Stimulated activated CD8-positive, alpha-beta memory T cell treated with anti-CD3 and anti-CD28 coated beads, Interleukin-15, amount 100 ng/mL, for 24 hours (primary cell): ENCODE results near the gene KCND2.

Experiments used
- DNase-seq: peaks from one replicate; pipeline ENCODE4 v3.0.0-alpha.2; 2020; ENCODE audit warnings: low read depth

The KCND2 gene

DNA sequence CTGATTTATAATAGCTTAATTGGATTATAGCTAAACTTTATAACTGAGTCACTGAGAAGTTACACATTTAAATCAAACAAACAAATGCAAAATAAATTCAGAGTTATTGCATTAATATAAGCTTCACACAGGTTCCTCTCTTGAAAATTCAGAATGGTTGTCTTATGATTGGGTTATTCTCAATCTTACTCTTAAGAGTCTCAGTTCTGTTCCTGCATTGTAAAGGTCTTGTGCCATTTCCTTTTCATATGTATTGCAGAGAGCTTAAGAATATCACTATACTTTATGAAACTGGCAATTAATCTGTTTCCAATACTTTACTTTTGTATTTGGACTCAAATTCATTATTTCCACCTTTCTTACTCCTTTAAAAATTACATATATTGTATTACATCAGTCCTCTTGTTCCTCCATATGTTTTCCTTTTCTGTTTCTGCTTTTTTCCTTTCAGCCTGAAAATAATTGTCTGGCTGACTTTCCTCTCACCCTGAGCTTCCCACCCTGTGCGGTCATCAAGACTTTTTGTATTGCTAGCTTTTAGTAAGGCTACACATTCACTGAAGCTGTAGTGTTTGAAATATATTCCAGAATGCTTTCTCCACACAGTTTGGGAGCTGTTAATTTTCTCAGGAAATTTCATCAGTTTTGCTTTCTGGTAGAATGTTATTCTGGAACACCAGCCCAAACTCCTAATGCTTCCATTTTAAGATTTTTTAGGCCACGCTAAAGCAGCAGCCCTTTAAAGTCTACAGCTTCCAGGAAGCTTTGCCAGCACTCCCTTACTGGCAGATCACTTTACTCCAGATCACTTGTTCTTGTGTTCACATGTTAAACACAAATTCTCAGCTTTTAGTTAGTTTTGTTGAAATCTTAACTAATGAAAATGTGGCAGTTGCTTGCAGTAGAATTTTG is 139.4 kb downstream of the KCND2 start:
- DNase-seq, result no peak

DNA sequence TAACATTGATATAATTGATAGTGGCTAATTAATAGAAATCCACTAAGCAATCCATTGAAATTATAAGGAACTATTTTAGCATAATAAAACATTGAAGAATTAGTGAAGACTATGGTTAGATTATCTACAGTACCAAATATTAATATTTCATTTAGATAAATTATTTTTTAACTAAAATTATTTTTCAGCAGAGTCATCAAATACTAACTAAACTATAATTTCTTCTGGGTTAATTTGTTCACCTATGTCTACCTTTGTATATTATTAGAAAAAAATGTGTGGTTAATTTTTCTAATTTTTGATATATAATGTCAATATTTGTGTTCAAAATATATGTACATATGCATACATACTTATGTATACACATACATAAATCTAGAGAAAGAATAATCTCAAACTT is 140.2 kb downstream of the KCND2 start:
- DNase-seq, result no peak

GRCh38 chr7:120417244-120417979 is 144.4 kb downstream of the KCND2 start:
- DNase-seq, result no peak

GRCh38 chr7:120421151-120421651 is 148.2 kb downstream of the KCND2 start:
- DNase-seq, result no peak

- DNase-seq, result no peak
Observed at GRCh38 chr7:120431016-120431415, 158.0 kb downstream of the KCND2 start.

- no peak for DNase-seq
Observed at GRCh38 chr7:120436487-120437060, 163.6 kb downstream of the KCND2 start.

DNA sequence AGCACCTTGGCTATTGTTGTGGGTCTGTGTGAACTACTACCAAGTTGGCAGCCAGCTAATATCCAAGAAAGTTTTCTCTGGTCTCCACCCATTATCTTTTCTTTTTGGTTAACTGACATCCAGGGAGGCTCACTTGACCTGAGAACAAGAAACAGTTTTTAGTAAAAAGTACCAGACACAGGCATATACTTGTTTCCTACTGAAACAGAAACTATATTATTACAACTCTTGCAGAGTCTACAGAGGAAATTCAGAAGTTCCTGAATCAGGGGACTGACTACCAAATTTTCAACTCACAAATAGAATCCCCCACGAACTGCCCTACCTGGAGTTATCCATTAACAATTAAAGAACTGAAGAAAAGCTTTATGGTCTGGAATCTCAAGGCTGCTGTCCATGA is 168.9 kb downstream of the KCND2 start:
- DNase-seq, result no peak

GRCh38 chr7:120442838-120443237 is 169.9 kb downstream of the KCND2 start:
- DNase-seq, result no peak

GRCh38 chr7:120444650-120445049 is 171.7 kb downstream of the KCND2 start:
- DNase-seq, result no peak

- no peak for DNase-seq
Observed at GRCh38 chr7:120445276-120445675, 172.3 kb downstream of the KCND2 start.

DNA sequence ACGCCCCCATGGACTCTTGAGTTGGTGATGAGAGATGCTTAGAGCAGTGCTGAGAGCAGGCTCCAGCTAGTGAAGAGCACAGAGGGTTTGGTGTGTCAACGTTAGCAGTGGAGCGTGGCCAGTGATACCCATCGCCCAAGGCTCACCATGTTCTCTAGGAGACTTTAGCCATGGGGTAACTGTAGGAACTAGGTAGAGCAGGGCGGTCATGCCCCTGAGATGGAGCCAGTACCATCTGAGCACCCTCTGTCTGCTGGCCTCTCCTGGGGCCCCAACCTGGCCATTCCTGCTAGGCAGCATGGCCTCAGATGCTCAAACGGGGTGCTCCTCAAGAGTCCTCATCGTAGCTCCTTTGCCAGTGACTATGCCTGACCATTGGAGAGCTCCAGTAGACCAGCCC is 179.7 kb downstream of the KCND2 start:
- DNase-seq, result no peak

DNA sequence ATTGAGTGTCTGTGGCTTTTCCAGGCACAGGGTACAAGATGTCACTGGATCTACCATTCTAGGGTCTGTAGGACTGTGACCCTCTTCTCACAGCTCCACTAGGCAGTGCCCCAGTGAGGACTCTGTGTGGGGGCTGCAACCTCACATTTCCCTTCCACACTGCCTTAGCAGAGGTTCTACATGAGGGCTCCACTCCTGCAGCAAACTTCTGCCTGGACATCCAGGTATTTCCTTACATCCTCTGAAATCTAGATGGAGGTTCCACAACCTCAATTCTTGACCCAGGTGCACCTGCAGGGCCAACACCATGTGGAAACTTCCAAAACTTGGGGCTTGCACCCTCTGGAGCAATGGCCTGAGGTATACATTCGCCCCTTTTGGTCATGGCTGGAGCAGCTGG is 183.7 kb downstream of the KCND2 start:
- DNase-seq, result no peak

- DNase-seq, result no peak
Observed at GRCh38 chr7:120460949-120461348, 188.0 kb downstream of the KCND2 start.

DNA sequence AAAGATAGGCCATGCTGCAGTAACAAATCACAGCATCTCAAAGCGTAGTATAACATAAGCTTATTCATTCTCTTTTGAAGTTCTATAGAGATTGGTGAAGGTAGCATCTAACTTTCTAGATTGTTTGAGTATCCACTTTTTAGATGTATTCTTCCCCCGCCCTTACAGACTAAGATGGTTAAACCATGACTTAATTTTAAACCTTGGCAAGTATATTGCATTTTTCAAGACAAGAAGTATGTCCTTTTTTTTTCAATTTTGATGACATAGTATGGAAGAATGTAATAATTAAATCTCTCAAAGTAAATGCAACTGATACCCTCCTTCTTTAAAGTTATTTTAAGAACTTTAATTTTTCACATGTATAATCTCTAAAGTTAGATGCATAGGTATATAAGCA is 190.0 kb downstream of the KCND2 start:
- no peak for DNase-seq

- no peak for DNase-seq
Observed at GRCh38 chr7:120464104-120464503, 191.1 kb downstream of the KCND2 start.

- no peak for DNase-seq
Observed at GRCh38 chr7:120467676-120468075, 194.7 kb downstream of the KCND2 start.

DNA sequence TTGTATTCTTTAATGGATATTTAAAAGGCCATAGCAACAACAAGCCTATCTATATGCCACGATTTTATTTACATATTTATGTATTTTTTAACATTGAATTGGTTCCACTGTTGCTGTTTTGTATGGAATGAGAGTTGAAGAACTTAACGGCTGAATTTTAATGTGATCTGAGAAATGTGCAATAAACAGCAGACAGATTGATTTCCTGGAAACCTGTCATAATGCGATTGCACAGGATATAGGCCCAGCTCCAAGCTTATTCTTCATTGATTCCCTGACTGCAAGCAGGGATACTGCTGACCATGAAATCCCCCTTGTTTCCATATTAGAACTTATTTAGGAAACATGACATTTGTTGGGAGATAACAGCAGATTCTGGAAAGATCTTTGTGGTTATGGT is 195.6 kb downstream of the KCND2 start:
- no peak for DNase-seq

DNA sequence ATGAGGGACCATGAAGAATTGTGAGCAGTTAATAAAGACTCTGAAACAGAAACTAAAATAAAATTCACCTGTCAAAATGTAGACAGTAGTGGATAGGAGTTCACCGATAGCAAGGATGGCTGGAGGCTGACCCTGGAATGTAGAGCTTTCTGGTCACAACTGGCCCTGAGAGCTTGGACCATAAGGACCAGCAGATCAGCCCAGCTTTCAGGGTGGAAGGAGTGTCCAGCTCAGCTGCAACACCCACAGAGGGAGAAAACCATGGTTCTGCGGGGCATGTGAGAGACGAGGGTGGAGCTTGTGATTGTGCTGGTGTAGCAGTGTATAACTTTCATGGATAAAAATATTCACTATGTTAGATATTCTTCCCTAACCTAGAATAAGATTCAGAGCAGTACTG is 199.9 kb downstream of the KCND2 start:
- no peak for DNase-seq

DNA sequence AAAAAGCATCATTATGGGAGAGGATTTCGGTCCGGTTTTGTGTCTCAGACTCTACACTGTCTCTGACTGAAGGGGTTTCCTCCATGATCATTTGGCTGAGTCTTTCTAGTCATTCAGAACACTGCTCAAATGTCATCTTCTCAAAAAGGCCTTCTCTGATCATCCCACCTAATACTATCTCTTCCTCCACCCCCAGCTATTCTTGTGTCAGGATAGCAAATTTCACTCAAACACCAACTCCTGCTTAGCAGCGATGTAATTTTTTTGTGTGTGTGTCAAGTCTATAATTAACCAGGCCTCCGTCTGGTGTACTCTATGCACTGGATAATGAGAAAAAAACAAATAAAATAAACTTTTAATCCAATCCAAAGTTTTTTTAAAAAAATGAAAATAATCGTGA is 200.4 kb downstream of the KCND2 start:
- DNase-seq, result no peak

DNA sequence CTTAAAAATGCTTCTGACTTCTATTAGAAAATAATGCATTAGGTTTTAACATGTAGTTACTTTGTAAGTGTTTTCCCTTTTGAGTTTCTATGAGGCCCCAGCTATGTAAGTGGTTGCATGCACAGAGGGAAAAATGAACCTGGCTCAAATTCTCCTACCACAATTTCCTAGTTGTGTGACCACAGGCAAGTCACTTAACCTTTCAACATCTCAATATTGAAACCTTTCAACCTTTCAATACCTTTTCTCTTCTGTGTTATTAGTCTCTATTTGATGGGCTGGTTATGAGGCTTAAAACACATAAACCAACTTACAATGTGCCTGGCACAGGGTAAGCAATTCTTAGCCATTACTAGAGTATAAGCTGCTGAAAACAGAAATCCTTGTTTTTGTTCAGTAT is 203.0 kb downstream of the KCND2 start:
- no peak for DNase-seq

DNA sequence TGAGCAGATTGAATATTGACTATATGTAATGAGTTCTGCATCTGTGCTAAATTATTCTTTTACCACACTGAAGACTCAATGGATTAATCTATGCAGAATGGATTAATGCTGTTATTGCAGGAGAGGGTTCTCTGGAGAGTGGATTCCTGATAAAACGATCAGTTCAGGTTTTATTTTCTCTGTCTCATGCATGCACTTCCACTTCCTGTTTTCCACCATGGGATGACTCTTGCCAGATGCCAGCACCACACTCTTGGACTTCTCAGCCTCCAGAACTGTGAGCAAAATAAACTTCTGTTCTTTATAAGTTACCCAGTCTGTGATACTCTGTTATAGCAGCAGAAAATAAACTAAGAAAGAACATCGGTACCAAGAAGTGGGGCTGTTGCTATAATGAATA is 207.5 kb downstream of the KCND2 start:
- no peak for DNase-seq

GRCh38 chr7:120480930-120481329 is 208.0 kb downstream of the KCND2 start:
- DNase-seq, result no peak

DNA sequence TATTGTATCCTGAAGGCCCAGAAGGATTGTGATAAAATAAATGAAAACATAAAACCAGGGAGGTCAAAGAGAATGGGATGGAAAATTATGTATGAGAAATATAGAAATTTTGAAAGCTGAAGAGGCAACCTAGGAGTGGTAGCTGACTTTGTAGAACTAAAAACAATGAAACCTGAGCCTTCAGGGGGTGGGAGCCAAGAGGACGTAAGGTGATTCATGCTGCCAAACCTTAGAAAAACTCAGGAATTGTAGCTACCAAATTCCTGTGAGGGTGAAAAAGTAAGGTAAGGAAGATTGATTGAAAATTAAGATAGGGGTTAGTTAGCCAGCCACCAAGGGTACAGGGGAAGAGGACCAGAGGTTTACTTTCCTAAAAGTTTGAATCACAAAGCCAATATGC is 213.2 kb downstream of the KCND2 start:
- no peak for DNase-seq
